GM13977 (cell line): ENCODE results near the gene DMRTC1.
"Not testable (repeated sequence)": the region's sequence is repeated elsewhere in the genome, so short reads cannot be mapped to it uniquely, and the experiment has no call there.

Experiments used
- DNase-seq: peaks from one replicate; pipeline ENCODE4 v3.0.0; 2012; ENCODE audit warnings: low spot score
- in situ Hi-C: fragments of 300-500 bp; cut with MboI; formaldehyde crosslinking; loops from one replicate; pipeline ENCODE4 v1.12.0; 2022; ENCODE audit warnings: low sequenced_read_pairs, low pct_unique_long_range_greater_than_20kb, mixed read lengths, inconsistent platforms; ENCODE audit not compliant: unreplicated experiment

The DMRTC1 gene

DNA sequence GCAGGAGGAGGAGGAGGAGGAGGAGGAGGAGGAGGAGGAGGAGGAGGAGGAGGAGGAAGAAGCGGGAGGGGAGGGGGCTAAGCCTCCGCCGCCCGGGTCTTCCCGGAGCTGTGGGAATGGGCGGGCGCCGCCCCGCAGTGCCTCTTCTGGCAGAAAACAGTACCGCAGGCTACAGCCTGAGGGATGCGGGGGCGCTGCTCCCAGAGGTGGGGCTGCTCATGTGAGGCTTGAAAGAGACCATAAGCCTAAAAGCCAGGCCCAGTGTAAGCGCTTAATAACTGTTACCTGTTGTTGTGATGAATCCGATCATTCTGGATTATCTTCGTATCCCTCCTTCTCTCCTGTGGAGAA, at the start of gene DMRTC1:
DMRTC1 (minus strand) TSS at position 19 of the 351 bp plus-strand sequence. CDS start 68,143 bp downstream, outside the sequence.
- DNase-seq, in situ Hi-C loops: not testable (repeated sequence)

DNA sequence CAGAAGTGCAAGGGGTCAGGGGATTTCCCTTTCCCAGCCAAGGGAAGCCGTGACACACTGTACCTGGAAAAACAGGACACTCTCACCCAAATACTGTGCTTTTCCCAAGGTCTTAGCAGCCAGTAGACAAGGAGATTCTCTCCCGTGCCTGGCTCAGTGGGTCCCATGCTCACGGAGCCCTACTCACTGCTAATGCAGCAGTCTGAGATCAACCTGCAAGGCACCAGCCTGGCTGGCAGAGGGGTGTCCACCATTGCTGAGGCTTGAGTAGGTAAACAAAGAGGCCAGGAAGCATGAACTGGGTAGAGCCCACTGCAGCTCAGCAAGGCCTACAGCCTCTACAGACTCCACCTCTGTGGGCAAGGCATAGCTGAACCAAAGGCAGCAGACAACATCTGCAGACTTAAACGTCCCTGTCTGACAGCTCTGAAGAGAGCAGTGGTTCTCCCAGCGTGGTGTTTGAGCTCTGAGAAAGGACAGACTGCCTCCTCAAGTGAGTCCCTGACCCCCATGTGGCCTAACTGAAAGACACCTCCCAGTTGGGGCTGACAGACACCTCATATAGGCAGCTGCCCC, 37.3 kb upstream of the DMRTC1 start:
- DNase-seq, in situ Hi-C loops: not testable (repeated sequence)

GRCh38 chrX:72974885-72975284, 31.2 kb upstream of the DMRTC1 start:
- DNase-seq, in situ Hi-C loops: not testable (repeated sequence)

DNA sequence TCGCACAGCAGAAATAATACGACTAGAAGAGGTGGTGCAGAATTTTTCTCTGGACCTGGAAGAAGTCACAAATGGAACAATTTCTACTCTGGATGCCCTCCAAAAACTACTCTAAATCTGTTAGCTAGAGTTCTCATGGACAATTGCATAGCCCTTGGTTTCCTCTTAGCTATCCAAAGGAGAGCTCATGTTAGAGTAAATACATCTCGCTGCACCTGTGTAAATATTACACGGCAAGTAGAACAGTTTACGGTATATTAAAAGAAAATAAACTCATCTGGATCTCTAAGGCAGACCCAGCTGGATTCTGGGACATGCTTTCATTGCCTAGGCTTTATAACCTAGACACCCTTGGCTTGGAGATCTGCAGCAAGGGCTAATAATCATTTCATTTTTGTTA, 28.2 kb upstream of the DMRTC1 start:
- in situ Hi-C loops, DNase-seq: not testable (repeated sequence)

- DNase-seq, in situ Hi-C loops: not testable (repeated sequence)
These were observed 16.3 kb upstream of the DMRTC1 start for GRCh38 chrX:72959971-72960370.

- DNase-seq, in situ Hi-C loops: not testable (repeated sequence)
These were observed 410 bp downstream of the DMRTC1 start for GRCh38 chrX:72943035-72943818.

DNA sequence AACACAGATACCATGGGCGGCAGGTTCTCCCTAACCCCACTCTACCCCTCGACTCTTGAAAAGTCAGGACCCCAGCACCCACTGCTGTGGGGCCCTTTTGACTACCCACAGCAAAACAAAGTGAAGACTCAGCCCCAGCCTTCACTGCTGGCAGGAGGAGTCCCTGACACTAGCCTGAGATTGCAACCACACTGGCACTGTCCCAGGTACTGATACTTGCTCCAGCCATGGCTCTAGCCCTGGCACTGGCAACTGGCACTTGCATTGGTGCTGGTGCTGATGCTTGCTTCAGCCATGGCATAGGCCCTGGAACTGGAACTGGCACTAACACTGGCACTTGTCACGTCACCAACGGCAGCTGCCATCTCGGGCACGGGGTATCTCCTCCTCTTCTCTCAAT, 1.4 kb downstream of the DMRTC1 start:
- DNase-seq, in situ Hi-C loops: not testable (repeated sequence)

GRCh38 chrX:72937906-72938305, 5.7 kb downstream of the DMRTC1 start, which contains the start of gene FAM236A:
Gene FAM236A, plus strand, starts transcription at chrX:72938206. Its CDS starts 57 bp downstream, at chrX:72938263.
- in situ Hi-C loops, DNase-seq: not testable (repeated sequence)

DNA sequence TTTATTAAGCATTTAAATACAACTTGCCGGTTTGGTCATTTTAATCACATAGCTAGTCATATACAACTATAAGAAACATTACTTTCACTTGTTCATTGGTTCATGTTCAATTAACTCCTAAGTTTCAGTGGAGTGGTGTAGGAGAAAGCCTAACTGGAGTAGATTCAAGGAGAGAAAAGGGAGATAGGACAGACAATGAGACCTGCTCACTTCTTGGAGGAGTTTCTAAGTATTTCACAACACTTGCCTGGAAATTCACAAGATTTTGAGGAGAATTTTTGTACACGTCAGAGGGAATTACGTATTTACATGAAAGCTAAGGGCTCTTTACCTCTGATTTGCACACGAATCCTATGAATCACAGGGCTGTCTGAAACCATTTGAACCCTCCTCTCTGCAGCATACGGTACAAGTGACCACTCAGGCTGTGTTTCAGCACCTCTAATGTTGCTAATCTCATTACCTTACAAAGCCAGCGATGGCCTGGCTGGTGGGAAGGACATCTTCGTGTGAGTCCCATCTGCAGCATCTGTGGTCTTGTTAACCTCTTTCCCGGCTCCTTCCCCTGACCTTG, 6.7 kb downstream of the DMRTC1 start:
- DNase-seq, in situ Hi-C loops: not testable (repeated sequence)

DNA sequence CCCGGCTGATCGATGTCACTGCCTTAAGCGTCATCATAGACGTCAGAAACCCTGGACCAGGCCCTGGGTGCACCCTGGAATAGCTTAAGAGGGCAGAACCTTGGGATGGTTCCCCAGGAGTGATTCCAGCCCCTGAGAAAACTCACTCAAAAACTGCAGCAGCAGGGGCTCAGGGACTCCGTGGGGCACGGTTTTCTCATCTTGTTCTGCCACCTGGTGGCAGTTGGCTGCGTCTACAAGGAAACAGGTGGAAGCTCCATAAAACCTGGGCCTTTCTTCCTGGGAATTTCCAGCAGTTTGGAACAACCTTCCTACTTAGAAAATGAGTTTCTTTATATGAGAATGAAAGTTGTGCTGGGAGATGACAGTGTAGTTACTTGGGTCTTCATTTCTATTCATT, 7.2 kb downstream of the DMRTC1 start:
- DNase-seq, in situ Hi-C loops: not testable (repeated sequence)

DNA sequence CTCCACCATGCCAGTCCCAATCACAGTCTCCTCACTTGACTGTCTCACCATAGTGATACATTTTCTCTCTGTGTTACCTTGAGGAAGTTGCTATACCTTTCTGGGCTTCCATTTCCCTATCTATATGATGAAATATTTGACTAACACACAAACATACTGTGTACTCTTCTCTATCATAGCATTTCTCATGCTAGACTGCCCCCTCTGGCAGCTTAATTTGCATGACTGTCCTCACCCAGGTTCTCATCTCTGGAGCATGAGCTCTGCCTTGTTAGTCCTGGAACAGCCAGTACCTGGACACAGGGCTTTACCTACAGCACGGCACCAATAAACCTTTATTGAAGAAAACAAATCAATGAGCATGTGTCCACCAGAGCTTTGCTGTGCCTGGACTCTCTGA, 11.4 kb downstream of the DMRTC1 start:
- in situ Hi-C loops, DNase-seq: not testable (repeated sequence)

DNA sequence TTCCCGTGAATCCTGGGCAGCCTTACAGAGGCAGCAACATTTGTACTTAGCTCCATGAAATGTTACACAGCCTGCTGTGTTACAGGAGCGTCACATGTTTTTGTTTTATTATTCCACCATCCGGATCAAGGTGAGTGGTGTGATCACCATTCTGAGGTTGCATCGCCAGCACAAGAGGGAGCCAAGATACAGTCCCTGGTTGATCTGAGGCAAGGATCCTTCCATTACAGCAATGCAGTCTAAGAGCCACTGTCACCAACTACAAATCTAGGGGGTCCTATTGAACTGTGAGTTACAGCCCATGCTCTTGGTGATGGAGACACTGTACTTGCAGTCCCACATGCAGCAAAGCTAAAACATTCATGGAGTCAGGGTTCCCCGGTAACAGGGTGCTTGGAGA, 27.5 kb downstream of the DMRTC1 start:
- DNase-seq, in situ Hi-C loops: not testable (repeated sequence)

DNA sequence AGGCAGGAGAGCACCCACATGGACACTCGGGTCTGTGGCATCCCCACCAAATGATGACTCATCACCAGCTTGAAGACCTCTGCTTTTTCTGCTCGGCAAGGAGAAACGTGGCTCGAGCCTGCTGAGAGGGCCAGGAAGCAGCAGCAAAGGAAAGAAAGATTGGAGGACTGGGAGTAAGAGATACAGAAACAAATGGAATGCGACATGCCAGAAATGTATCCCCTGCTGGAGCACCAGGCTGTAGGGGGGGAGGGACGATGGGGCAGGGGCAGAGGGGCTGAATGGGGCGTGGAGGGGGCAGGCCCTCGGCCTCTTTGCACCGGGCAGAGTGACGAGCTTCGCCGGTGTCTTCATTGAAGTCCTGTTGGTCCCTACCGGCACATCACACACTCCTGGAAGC, 31.3 kb downstream of the DMRTC1 start, which contains the start of gene FAM236C:
FAM236C (plus strand) TSS at position 301 of the 400 bp plus-strand sequence. CDS start 100 bp downstream, outside the sequence.
- DNase-seq = not testable (repeated sequence)

GRCh38 chrX:72889740-72890139, 53.9 kb downstream of the DMRTC1 start:
- in situ Hi-C loops, DNase-seq: not testable (repeated sequence)

More for the DNA sequence above, 31.3 kb downstream of the DMRTC1 start, which contains the start of gene FAM236C:
- in situ Hi-C loops = not testable (repeated sequence)

- DNase-seq, in situ Hi-C loops: not testable (repeated sequence)
These were observed 60.7 kb downstream of the DMRTC1 start for GRCh38 chrX:72882898-72883297.

DNA sequence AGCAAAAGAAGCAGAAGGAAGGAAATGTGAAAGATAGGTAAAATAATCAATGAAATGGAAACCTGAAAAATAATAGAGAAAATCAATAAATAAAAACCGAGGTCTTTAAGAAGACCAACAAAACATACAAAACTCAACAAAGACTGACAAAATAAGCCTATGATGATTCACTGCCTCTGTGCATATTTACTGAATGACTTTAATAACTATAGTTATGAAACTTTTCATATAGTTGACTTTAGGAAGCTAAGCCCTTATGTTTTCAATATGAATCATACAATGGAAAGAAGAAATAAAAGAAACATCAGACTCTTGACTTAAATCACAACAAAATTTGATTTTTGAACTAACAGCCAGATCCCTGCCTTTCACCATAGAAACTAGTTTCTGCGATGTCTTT, 106.1 kb downstream of the DMRTC1 start:
- in situ Hi-C loops, DNase-seq: not testable (repeated sequence)

DNA sequence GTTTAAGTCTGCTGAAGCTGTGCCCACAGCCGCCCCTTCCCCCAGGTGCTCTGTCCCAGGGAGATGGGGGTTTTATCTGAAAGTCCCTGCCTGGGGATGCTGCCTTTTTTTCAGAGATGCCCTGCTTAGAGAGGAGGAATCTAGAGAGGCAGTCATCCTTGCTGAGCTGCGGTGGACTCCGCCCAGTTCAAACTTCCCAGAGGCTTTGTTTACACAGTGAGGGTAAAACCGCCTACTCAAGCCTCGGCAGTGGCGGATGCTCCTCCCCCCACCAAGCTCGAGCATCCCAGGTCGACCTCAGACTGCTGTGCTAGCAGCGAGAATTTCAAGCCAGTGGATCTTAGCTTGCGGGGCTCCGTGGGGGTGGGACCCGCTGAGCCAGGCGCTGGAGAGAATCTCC, 112.9 kb downstream of the DMRTC1 start:
- DNase-seq, in situ Hi-C loops: not testable (repeated sequence)
